ENCODE results near the gene PLXNB2. TPM values are rescaled to one million over a fixed set of nuclear protein-coding genes. Genes with fewer than 3 reads are reported as not detected.

Gene PLXNB2
- polyA plus RNA-seq, 1 of the 3 experiments (the other 2 are of a cell fraction), result 108 TPM

DNA sequence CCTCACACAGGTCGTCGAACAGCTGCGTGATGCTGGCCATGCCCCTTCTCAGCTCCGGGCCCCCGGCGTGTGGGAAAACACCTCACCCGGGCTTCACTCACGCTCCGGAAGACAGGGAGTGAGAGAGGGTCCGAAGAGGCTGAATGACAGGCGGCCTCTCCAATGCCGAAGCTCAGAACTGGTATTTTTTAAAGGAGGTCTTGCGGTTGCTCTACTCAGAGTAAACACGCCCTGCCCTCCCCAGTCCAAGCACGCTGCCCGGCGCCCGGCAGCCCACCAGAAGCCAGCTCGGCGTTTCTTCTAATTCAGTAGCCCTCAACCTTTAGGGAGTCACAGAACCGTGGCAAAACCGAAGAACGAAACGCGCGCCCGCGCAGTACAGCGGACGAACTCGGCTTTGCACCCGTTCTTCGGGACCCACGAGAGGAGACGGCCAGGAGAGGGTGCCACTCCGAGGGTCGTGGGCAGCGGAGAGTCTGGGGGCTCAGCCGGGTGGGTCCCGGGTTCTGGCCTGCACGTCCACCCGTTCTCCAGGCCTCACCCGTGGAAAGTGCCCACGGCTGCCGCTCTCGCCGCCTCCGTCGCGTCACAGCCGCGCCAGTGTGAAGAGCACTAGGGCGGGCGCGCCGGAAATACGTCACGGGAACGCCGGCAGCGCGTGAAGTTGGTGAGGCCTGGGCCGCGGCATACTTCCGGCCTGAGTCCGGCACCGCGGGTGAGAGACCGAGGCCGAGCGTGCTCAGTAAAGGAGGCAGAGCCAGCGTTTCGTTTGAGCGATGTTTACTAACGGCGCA lies 62.8 kb downstream of the PLXNB2 start, which contains the start of gene TUBGCP6 (continued):
- TF ChIP-seq, protein P1, sequence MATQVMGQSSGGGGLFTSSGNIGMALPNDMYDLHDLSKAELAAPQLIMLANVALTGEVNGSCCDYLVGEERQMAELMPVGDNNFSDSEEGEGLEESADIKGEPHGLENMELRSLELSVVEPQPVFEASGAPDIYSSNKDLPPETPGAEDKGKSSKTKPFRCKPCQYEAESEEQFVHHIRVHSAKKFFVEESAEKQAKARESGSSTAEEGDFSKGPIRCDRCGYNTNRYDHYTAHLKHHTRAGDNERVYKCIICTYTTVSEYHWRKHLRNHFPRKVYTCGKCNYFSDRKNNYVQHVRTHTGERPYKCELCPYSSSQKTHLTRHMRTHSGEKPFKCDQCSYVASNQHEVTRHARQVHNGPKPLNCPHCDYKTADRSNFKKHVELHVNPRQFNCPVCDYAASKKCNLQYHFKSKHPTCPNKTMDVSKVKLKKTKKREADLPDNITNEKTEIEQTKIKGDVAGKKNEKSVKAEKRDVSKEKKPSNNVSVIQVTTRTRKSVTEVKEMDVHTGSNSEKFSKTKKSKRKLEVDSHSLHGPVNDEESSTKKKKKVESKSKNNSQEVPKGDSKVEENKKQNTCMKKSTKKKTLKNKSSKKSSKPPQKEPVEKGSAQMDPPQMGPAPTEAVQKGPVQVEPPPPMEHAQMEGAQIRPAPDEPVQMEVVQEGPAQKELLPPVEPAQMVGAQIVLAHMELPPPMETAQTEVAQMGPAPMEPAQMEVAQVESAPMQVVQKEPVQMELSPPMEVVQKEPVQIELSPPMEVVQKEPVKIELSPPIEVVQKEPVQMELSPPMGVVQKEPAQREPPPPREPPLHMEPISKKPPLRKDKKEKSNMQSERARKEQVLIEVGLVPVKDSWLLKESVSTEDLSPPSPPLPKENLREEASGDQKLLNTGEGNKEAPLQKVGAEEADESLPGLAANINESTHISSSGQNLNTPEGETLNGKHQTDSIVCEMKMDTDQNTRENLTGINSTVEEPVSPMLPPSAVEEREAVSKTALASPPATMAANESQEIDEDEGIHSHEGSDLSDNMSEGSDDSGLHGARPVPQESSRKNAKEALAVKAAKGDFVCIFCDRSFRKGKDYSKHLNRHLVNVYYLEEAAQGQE (IDR thresholded peaks at IDR 0.05; ENCODE audit: low read depth, low read length), result 0 out of 2 replicates have a peak, but pooled peaks have one; percentile 24
- no peak for TF ChIP-seq MEF2A (IDR thresholded peaks at IDR 0.05; ENCODE audit: borderline replicate concordance, low read depth)
- TF ChIP-seq CHD2 (IDR thresholded peaks at IDR 0.05; ENCODE audit: low read length, partially characterized antibody), result peak; percentile 97
- TF ChIP-seq USF2 (IDR thresholded peaks at IDR 0.05; ENCODE audit: borderline replicate concordance, low read depth, low read length), result no peak
- TF ChIP-seq CTCF (IDR thresholded peaks at IDR 0.05), result peak; percentile 27; the same call in 1 of the 2 replicates
- TF ChIP-seq SMC3 (IDR thresholded peaks at IDR 0.05; ENCODE audit: low read depth, low read length), result no peak
- TF ChIP-seq TCF12 (IDR thresholded peaks at IDR 0.05), result no peak
- TF ChIP-seq SIN3A (IDR thresholded peaks at IDR 0.05; ENCODE audit: borderline replicate concordance, low read depth, low read length), result peak; percentile 74; the same call in 1 of the 2 replicates
- TF ChIP-seq EP300 (IDR thresholded peaks at IDR 0.05; ENCODE audit: borderline replicate concordance in 1 of 2, low read depth in 1 of 2, low read length in 1 of 2), result no peak
- peak; percentile 95 for TF ChIP-seq ZBTB33 (IDR thresholded peaks at IDR 0.05; ENCODE audit: borderline replicate concordance, low read depth)
- TF ChIP-seq, protein P2, sequence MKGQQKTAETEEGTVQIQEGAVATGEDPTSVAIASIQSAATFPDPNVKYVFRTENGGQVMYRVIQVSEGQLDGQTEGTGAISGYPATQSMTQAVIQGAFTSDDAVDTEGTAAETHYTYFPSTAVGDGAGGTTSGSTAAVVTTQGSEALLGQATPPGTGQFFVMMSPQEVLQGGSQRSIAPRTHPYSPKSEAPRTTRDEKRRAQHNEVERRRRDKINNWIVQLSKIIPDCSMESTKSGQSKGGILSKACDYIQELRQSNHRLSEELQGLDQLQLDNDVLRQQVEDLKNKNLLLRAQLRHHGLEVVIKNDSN (IDR thresholded peaks at IDR 0.05; ENCODE audit: borderline replicate concordance, low read depth), result no peak
- TF ChIP-seq YY1 (IDR thresholded peaks at IDR 0.05; ENCODE audit: low read depth), result no peak
- TF ChIP-seq FOXJ3 (CRISPR knock-in tag; IDR thresholded peaks at IDR 0.05), result no peak; the same call in 1 of the 2 replicates
- TF ChIP-seq TAF1 (IDR thresholded peaks at IDR 0.05; ENCODE audit: borderline replicate concordance, low read depth, low read length), result peak; percentile 75; the same call in 1 of the 2 replicates

All from SK-N-SH (cell line).